CD14-positive monocyte (primary cell): ENCODE results near the gene TARS1. TPM values are rescaled to one million over a fixed set of nuclear protein-coding genes. Genes with fewer than 3 reads are reported as not detected.

Experiments
- DNase-seq, 3 donors: peaks; one replicate each; pipeline ENCODE4 v3.0.0-alpha.2; 2011 to 2022
- H2AFZ ChIP-seq: 2 replicates; pipeline ENCODE4 v1.6.0; 2012; ENCODE audit warnings: mild to moderate bottlenecking, low read depth, low read length, inconsistent platforms; ENCODE audit not compliant: insufficient read depth, poor library complexity, severe bottlenecking
- H3K27ac ChIP-seq, 2 donors: 1 replicate in 1 of 2; 2 replicates in 1 of 2; pipeline ENCODE4 v1.5.1; 2012 to 2013; ENCODE audit warnings: low read length in 2 of 2, control low read depth in 1 of 2, inconsistent platforms in 1 of 2, low read depth in 1 of 2, mild to moderate bottlenecking in 1 of 2
- H3K27me3 ChIP-seq, 2 donors: one replicate each; pipeline versions ENCODE4 v1.6.0 to v1.6.1; 2011 to 2013; ENCODE audit warnings: low read length in 2 of 2; ENCODE audit not compliant: control insufficient read depth in 2 of 2, insufficient read depth in 2 of 2
- H3K36me3 ChIP-seq, 2 donors: replicated peaks in 1 of 2; 1 replicate in 1 of 2; 2 replicates in 1 of 2; pipeline versions ENCODE4 v1.5.1 to v1.6.1; 2012 to 2013; ENCODE audit warnings: low read length in 2 of 2, control low read depth in 1 of 2, inconsistent platforms in 1 of 2, mild to moderate bottlenecking in 1 of 2; ENCODE audit not compliant: insufficient read depth in 2 of 2, control insufficient read depth in 1 of 2
- H3K4me1 ChIP-seq, 2 donors: 1 replicate in 1 of 2; 2 replicates in 1 of 2; pipeline versions ENCODE4 v1.5.1 to v1.6.1; 2012 to 2013; ENCODE audit warnings: low read length in 2 of 2, control low read depth in 1 of 2, inconsistent platforms in 1 of 2, mild to moderate bottlenecking in 1 of 2, moderate library complexity in 1 of 2; ENCODE audit not compliant: insufficient read depth in 2 of 2, control insufficient read depth in 1 of 2
- H3K4me2 ChIP-seq: replicated peaks from 2 replicates; pipeline ENCODE3; 2012; ENCODE audit warnings: low read length, moderate library complexity, mild to moderate bottlenecking; ENCODE audit not compliant: poor library complexity, severe bottlenecking; ENCODE audit errors: extremely low read depth
- H3K4me3 ChIP-seq, 3 experiments: fragments of 200-600 bp in 1 of 3; sonication (generic) in 1 of 3; replicated peaks in 1 of 3; 1 replicate in 2 of 3; 2 replicates in 1 of 3; pipeline ENCODE4 v1.5.1; 2011 to 2013; ENCODE audit warnings: low read length in 3 of 3, mild to moderate bottlenecking in 3 of 3, control low read depth in 2 of 3, low read depth in 2 of 3, inconsistent platforms in 1 of 3, moderate library complexity in 1 of 3
- H3K79me2 ChIP-seq: 2 replicates; pipeline ENCODE4 v1.6.0; 2012; ENCODE audit warnings: mild to moderate bottlenecking, control low read depth, inconsistent platforms, low read length, moderate library complexity; ENCODE audit not compliant: insufficient read depth
- H3K9ac ChIP-seq: 2 replicates; pipeline ENCODE4 v1.6.0; 2017; ENCODE audit warnings: low read length, mild to moderate bottlenecking; ENCODE audit not compliant: insufficient read depth, poor library complexity, severe bottlenecking
- H3K9me3 ChIP-seq, 2 donors: replicated peaks in 1 of 2; 1 replicate in 1 of 2; 2 replicates in 1 of 2; pipeline versions ENCODE4 v1.5.1 to v1.6.1; 2012 to 2013; ENCODE audit warnings: low read length in 2 of 2, control low read depth in 1 of 2; ENCODE audit not compliant: control insufficient read depth in 1 of 2, insufficient read depth in 1 of 2
- H4K20me1 ChIP-seq: 2 replicates; pipeline ENCODE4 v1.6.0; 2012; ENCODE audit warnings: mild to moderate bottlenecking, low read length, control low read depth, moderate library complexity; ENCODE audit not compliant: insufficient read depth
- H3K27ac Mint-ChIP-seq, 7 donors: one replicate each; pipeline ENCODE4 v1.8.0; 2020; ENCODE audit warnings: mild to moderate bottlenecking in 7 of 7, mixed read lengths in 7 of 7, moderate library complexity in 6 of 7, inconsistent platforms in 2 of 7
- H3K27me3 Mint-ChIP-seq, 3 donors: one replicate each; pipeline ENCODE4 v1.8.0; 2021 to 2022; ENCODE audit warnings: low read depth in 3 of 3, mild to moderate bottlenecking in 3 of 3, mixed read lengths in 3 of 3, moderate library complexity in 3 of 3, inconsistent platforms in 1 of 3
- H3K36me3 Mint-ChIP-seq, 2 donors: one replicate each; pipeline ENCODE4 v1.8.0; 2020; ENCODE audit warnings: mixed read lengths in 2 of 2, inconsistent platforms in 1 of 2, mild to moderate bottlenecking in 1 of 2
- H3K4me1 Mint-ChIP-seq: one replicate; pipeline ENCODE4 v1.8.0; 2020; ENCODE audit warnings: mild to moderate bottlenecking, mixed read lengths
- H3K4me3 Mint-ChIP-seq, 2 donors: one replicate each; pipeline ENCODE4 v1.8.0; 2020; ENCODE audit warnings: mild to moderate bottlenecking in 2 of 2, mixed read lengths in 2 of 2, moderate library complexity in 1 of 2
- H3K9me3 Mint-ChIP-seq, 7 donors: one replicate each; pipeline ENCODE4 v1.8.0; 2020 to 2022; ENCODE audit warnings: mixed read lengths in 7 of 7, mild to moderate bottlenecking in 6 of 7, moderate library complexity in 6 of 7, inconsistent platforms in 2 of 7
- WGBS: methylation state at CpG from one replicate; pipeline ENCODE4 v1.1.5; 2013; ENCODE audit warnings: missing lambda C conversion rate; ENCODE audit not compliant: insufficient coverage; 5-methylcytosine and 5-hydroxymethylcytosine counted together
- intact Hi-C, 2 donors: fragments of 100-400 bp; cut with micrococcal nuclease; formaldehyde crosslinking; loops; one replicate each; pipeline versions ENCODE4 v1.15.0 to v1.15.1; 2023
- polyA plus RNA-seq, 3 donors: library from polyadenylated mRNA; depleted of rRNA in 1 of 3; unstranded in 2 of 3; stranded (reverse) in 1 of 3; fragments of 300-500 nt in 2 of 3; fragments of >200 nt in 1 of 3; fragmentation: Illumina TruSeq in 2 of 3; gene quantifications; 1 replicate in 2 of 3; 2 replicates in 1 of 3; pipeline ENCODE4 v1.2.3, GENCODE V29; 2012 to 2021
- TF ChIP-seq, protein P1 (sequence below): fragments of 200-600 bp; IDR thresholded peaks from one replicate; pipeline ENCODE4 v1.8.0; 2022; ENCODE audit warnings: antibody characterized with exemption, mild to moderate bottlenecking

TARS1 gene
- polyA plus RNA-seq, 3 donors = 10.6 to 47.8 (median 39.8) TPM

- peaks cover 0 to 10% (median 7%) of the 10 kb centered on the region in 7 donors for H3K9me3 Mint-ChIP-seq
Measured at GRCh38 chr5:33488558-33489355, 48.0 kb downstream of the TARS1 start.

GRCh38 chr5:33489481-33490067 lies 48.8 kb downstream of the TARS1 start:
- no peak overlapping the region for H3K4me3 Mint-ChIP-seq

More at GRCh38 chr5:33488558-33489355, 48.0 kb downstream of the TARS1 start:
- Histone ChIP-seq H3K9ac (no peak overlapping the region), H3K27ac (no peak overlapping the region), H2AFZ (no peak overlapping the region), H3K36me3 (no peaks in the 10 kb centered on the region), H3K27me3 (no peaks in the 10 kb centered on the region), H4K20me1 (no peaks in the 10 kb centered on the region), H3K79me2 (no peaks in the 10 kb centered on the region), H3K4me3 (no peak overlapping the region), H3K4me1 (no peaks in the 10 kb centered on the region), H3K9me3 (peaks cover 0 to 6% of the 10 kb centered on the region in 2 donors), H3K4me2 (no peak overlapping the region)
- no peaks in the 10 kb centered on the region for H3K4me1 Mint-ChIP-seq
- H3K27ac Mint-ChIP-seq = no peak overlapping the region
- H3K4me3 Mint-ChIP-seq = no peak overlapping the region
- WGBS = 97% methylated on average over 19 of the region's 19 CpGs
- intact Hi-C loops = no loop called here
- H3K36me3 Mint-ChIP-seq = no peaks in the 10 kb centered on the region
- H3K27me3 Mint-ChIP-seq = peaks cover 2 to 3% (median 3%) of the 10 kb centered on the region in 3 donors
- no peak for DNase-seq
- TF ChIP-seq, protein P1, sequence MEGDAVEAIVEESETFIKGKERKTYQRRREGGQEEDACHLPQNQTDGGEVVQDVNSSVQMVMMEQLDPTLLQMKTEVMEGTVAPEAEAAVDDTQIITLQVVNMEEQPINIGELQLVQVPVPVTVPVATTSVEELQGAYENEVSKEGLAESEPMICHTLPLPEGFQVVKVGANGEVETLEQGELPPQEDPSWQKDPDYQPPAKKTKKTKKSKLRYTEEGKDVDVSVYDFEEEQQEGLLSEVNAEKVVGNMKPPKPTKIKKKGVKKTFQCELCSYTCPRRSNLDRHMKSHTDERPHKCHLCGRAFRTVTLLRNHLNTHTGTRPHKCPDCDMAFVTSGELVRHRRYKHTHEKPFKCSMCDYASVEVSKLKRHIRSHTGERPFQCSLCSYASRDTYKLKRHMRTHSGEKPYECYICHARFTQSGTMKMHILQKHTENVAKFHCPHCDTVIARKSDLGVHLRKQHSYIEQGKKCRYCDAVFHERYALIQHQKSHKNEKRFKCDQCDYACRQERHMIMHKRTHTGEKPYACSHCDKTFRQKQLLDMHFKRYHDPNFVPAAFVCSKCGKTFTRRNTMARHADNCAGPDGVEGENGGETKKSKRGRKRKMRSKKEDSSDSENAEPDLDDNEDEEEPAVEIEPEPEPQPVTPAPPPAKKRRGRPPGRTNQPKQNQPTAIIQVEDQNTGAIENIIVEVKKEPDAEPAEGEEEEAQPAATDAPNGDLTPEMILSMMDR = no peak

More at GRCh38 chr5:33489481-33490067, 48.8 kb downstream of the TARS1 start:
- intact Hi-C loops = no loop called here
- H3K27me3 Mint-ChIP-seq = peaks cover 2 to 3% (median 3%) of the 10 kb centered on the region in 3 donors
- no peaks in the 10 kb centered on the region for H3K27me3 ChIP-seq
- H3K4me1 Mint-ChIP-seq = peaks cover 7% of the 10 kb centered on the region
- no peak overlapping the region for H3K9ac ChIP-seq
- TF ChIP-seq, protein P1 = no peak
- H4K20me1 ChIP-seq = no peaks in the 10 kb centered on the region
- H3K27ac Mint-ChIP-seq = no peak overlapping the region
- H3K79me2 ChIP-seq = no peaks in the 10 kb centered on the region
- no CpG with 5 or more reads among the region's 6 CpGs for WGBS
- peaks cover 0 to 10% (median 7%) of the 10 kb centered on the region in 7 donors for H3K9me3 Mint-ChIP-seq
- H3K4me3 ChIP-seq = no peak overlapping the region
- DNase-seq = no peak
- no peak overlapping the region for H2AFZ ChIP-seq
- peaks cover 5 to 7% of the 10 kb centered on the region in 2 donors for H3K4me1 ChIP-seq
- no peaks in the 10 kb centered on the region for H3K36me3 Mint-ChIP-seq
- H3K4me2 ChIP-seq = no peak overlapping the region
- no peak overlapping the region for H3K27ac ChIP-seq
- H3K36me3 ChIP-seq = no peaks in the 10 kb centered on the region
- H3K9me3 ChIP-seq = peaks cover 0 to 6% of the 10 kb centered on the region in 2 donors
